Right renal pelvis (tissue), 4 donors: Measurements from ENCODE around the gene KIF5A. TPM values are rescaled to one million over a fixed set of nuclear protein-coding genes. Genes with fewer than 3 reads are reported as not detected.
A peak's percentile ranks its signal among the peaks of the same experiment; 100 is the strongest.

Source experiments
- DNase-seq, 4 donors: peaks; one replicate each; pipeline ENCODE4 v3.0.0-alpha.2; 2013; ENCODE audit warnings: low read depth in 4 of 4, low spot score in 3 of 4, missing footprints in 1 of 4
- polyA plus RNA-seq, 4 donors: library from polyadenylated mRNA; unstranded; fragments of 120-200 nt; gene quantifications; one replicate each; pipeline ENCODE4 v1.2.1, GENCODE V29; 2013; ENCODE audit not compliant: insufficient read length in 4 of 4

KIF5A gene
- polyA plus RNA-seq, 4 donors = 0.24 to 1.3 (median 0.36) TPM

- peak in 1 of 4 donors; percentile 44 for DNase-seq
These were observed 54.1 kb downstream of the KIF5A start for GRCh38 chr12:57603815-57604453.

GRCh38 chr12:57604454-57604991 is 54.7 kb downstream of the KIF5A start, which contains the start of gene DTX3:
DTX3 (plus strand) TSS chr12:57604824; CDS start chr12:57606518, 1,694 bp downstream.
- no peak for DNase-seq

- DNase-seq = no peak
These were observed 55.4 kb downstream of the KIF5A start for GRCh38 chr12:57604992-57605810.

- DNase-seq = no peak
These were observed 56.0 kb downstream of the KIF5A start for GRCh38 chr12:57605811-57606311.

GRCh38 chr12:57606399-57606798 is 56.6 kb downstream of the KIF5A start:
- no peak for DNase-seq

- no peak for DNase-seq
These were observed 57.0 kb downstream of the KIF5A start for GRCh38 chr12:57606821-57607220.

GRCh38 chr12:57607958-57608663 is 58.3 kb downstream of the KIF5A start:
- DNase-seq = no peak

GRCh38 chr12:57609101-57609780 is 59.4 kb downstream of the KIF5A start:
- DNase-seq = no peak

- no peak for DNase-seq
These were observed 60.1 kb downstream of the KIF5A start for GRCh38 chr12:57609781-57610553.

- no peak for DNase-seq
These were observed 60.8 kb downstream of the KIF5A start for GRCh38 chr12:57610554-57611107.

- DNase-seq = peak in 1 of 4 donors; percentile 62
These were observed 61.4 kb downstream of the KIF5A start, which contains the start of gene ARHGEF25 for GRCh38 chr12:57611108-57611826. ARHGEF25 (plus strand) TSS chr12:57611435; CDS start chr12:57611895, 460 bp downstream.

GRCh38 chr12:57611827-57612710 is 62.2 kb downstream of the KIF5A start:
- DNase-seq = no peak

- no peak for DNase-seq
These were observed 63.0 kb downstream of the KIF5A start for GRCh38 chr12:57612711-57613426.

GRCh38 chr12:57613427-57614109 is 63.7 kb downstream of the KIF5A start:
- DNase-seq = no peak

GRCh38 chr12:57614178-57614947 is 64.5 kb downstream of the KIF5A start:
- no peak for DNase-seq
